ENCODE data around the gene HTRA3.
"Not testable (repeated sequence)": the region's sequence is repeated elsewhere in the genome, so short reads cannot be mapped to it uniquely, and the experiment has no call there.

The HTRA3 gene

DNA sequence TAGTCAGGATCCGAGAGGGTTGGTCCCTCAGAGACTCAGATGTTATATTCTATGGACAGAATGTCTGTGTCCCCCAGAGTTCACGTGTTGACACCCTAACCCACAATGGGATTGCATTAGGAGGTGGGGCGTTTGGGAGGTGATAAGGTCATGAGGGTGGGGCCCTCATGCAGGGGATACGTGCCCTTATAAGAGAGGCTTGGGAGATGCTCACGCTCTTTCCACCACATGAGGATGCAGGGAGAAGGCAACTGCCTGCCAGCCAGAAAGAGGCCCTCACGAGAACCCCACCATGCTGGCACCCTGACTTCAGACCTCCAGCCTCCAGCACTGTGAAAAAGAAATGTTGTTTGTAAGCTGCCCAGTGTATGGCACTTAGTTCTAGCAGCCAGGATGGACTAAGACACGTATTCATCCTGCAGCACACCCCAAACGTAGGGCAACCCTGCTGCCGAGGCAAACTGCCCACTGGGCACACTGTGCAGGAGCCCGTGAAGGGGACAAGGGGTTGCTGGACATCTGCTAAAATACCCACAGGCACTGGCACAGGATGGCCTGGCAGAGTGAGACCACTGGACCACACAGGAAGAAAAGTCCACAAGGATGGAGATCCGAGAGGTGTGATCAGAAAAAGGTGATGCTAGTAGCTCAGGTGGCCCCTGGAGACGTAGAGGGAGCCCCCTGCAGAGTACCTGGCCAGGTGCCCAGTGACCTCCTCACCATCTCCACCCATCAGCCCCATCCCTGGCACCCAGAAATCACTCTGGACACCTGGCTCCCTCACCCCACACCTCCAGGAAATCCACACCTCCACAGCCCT is 62.7 kb downstream of the HTRA3 start:
- no peak for DNase-seq

DNA sequence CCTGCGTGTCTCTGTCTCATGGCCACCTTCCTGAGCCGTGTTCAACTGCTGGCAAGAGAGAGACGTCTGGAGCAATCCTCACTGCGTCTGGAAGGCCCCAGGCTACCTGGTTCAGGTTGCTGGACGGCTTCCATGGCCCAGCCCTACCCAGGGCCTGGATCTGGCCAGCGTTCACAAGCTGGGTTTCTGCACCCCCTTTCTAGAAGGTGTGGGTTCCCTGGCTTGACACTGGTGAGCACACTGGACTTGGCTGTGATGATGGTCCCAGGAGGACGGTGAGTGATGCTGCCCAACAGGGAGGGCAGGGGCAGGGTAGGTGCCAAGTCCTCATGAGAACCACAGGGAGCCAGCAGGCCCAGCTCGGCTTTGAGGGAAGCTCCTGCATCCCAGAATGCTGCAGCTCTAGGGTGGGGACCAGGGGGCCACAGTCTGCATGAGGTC is 63.4 kb downstream of the HTRA3 start:
- no peak for DNase-seq

DNA sequence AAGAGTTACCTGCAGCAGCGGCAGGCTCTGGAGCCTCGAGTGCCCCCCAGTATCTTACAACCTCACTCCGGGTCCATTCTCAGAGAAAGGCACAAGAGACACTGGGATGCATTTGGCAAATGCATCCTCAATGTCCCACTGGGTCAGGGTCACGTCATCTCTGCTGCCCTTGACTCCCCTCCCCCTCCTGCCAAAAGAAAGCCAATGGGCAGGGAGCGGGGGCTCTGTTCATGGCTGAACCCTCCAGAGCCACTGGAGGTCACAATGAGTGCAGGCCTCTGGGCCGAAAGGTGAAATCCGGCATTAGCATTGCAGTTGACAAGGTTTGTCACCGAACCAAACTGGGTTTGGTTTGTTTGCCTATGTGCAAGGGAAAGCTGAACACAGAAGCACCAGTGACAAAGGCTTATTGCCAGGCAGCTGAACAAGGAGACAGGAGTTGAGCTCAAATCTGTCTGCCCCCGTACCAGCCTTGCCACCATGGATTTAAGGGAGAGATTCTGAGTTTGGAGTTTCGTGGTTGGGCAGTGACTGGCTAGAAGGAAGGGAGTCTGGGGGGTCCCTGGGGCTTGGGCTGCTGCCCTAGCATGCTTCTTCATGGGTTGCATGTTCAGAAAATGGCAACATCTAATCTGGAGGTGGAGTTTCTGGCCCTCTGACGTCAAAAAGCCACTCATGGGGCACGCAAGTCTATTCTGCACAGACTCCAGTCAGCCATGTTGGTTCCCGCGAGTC is 64.3 kb downstream of the HTRA3 start:
- DNase-seq = no peak

DNA sequence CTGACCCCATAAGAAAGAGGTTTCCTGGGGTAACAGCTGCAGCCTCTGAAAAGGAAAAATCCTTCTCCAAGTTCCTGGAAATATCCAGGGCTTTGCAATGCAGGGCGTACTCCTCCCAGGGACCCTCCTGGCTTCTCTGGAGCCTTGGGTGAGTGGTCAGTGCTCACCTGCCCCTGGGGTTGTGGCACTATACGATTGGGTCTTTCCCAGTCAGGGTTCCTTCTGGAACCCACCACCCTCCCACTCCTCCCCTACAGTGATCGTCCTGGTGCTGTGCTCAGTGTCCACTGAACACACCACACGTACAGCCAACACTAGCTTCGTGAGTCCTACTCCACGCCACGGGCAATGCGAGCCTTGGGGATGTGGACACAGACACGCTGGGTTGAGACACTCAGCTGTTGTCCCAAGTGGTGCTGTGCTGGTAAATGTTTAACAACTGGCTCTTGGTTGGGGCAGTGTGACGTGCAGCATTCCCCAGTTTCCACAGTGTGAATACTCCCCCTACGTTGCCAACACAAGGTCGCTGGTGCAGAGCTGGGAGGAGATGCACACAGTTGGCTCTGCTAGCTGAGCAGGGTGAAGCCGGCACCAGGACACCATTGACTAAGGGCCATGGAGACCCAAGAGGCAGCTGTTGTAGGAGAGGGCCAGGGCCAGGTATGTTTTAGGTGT is 65.4 kb downstream of the HTRA3 start:
- DNase-seq = no peak

DNA sequence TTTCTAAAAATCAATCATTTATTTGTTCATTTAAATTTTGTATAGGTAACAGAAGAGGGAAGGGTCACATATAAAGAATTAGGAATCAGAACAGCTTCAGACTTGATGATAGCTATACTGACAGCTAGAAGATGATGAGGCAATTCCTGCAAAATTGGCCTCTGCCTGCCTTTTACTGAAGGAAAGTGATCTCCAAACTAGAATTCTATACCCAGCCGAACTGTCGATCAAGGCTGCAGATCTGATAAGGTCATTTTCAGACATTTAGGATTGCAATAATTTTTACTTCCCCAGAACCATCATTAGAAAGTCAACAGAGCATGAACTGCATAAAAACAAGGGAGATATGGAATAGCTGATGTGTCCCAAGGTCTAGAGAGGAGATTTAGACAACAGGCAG is 66.3 kb downstream of the HTRA3 start:
- no peak for DNase-seq

DNA sequence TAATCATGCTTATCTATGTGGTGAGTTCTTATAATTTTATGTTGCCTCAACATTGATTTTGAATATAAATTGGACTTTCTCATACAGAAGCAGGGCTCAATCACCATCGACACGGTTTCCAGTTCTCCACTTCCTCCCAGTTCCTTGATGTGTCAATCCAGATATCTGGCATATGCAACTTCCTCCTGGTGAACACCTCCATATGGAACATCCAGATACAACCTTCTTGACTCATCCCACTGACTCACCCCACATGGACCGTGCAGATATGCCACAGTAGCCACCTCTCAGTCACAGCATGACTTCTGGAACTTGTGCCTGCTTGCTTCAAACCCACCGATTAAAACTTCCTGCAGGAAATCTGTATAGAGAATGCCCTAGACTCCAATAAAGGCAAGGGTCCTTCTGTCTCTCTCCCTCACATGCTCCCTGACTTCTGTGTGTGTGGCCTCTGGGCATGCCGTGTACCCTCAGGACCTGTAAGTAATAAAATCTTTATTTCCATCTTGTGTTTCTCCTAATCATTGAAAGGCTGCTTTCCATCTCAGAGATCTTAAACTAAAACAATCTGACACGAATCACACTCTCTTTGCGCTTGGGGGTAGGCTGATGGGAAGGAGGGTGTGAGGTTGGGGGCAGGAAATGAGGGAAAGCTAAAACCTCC is 67.0 kb downstream of the HTRA3 start:
- DNase-seq = no peak

DNA sequence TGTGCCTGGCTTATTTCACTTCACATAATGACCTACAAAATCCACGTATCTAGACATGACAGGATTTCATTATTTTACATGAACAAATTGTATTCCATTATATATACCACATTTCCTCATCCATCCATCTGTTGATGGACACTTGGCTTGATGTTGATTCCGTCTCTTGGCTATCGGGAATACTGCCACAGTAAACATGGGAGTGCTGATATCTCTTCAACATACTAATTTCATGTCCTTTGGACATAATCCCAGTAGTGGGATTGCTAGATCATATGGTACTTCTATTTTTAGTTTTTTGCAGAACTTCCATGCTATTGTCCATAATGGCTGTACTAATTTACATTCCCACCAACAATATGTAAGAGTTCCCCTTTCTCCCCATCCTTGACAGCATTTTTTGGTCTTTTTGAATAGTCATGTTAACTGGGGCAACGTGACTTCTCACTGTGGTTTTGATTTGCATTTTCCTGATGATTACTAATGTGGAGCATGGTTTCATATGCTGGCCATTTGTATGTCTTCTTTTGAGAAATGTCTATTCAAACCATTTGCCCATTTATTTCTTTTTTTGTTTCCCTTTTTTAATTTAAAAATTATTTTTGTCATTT is 68.9 kb downstream of the HTRA3 start:
- DNase-seq = no peak

DNA sequence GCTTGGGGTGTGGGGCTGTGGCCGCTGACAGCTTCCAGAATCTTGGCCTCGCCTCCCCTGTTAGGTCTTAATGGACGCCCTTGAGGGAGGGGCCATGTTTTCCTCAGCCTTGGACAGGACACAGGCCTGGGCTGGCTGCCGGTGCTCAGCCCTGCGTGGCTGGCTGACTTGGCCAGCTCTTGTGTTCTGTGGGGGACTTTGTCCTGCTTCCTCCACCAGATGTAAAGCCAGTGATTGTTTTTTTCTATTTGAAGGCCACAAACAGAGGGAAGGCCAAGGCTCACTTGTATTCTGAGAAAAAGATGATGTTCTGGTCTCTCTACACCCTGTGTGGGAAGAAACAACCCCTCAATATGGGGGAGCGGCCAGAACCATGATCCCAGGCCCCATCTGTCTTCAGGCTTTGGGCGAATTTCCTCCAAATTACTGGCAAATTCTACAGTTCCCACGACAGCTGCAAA is 71.3 kb downstream of the HTRA3 start:
- DNase-seq = no peak

DNA sequence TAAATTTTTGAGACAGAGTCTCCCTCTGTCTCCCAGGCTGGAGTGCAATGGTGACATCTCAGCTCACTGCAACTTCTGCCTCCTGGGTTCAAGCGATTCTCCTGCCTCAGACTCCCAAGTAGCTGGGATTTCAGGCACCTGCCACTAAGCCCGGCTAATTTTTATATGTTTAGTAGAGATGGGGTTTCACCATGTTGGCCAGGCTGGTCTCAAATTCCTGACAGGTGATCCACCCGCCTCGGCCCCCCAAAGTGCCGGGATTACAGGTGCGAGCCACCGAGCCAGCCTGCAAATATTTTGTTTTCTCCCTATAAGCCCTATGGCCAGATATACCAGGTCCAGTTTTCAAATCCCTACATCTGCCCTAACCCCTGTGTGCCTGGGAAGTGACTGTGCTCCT is 71.7 kb downstream of the HTRA3 start:
- DNase-seq = not testable (repeated sequence)

DNA sequence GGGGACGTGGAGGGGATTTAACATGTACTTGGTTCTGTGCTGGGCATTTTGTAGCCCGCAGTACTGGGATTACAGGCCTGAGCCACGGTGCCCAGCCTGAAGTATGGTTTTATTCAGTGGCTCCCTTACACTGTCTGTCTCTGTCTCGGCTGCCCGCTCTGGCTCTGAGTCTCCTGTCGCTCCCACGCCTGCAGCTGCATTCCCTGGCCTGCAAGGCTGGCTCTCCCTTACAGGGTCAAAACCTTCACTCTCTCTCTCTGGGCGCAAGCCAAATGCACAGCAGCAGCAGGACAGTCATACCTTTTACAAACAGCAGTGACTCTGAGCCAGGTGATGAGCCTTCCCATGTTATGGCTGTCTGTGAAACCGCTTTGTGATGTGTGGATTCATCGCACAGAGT is 72.1 kb downstream of the HTRA3 start:
- DNase-seq = no peak

DNA sequence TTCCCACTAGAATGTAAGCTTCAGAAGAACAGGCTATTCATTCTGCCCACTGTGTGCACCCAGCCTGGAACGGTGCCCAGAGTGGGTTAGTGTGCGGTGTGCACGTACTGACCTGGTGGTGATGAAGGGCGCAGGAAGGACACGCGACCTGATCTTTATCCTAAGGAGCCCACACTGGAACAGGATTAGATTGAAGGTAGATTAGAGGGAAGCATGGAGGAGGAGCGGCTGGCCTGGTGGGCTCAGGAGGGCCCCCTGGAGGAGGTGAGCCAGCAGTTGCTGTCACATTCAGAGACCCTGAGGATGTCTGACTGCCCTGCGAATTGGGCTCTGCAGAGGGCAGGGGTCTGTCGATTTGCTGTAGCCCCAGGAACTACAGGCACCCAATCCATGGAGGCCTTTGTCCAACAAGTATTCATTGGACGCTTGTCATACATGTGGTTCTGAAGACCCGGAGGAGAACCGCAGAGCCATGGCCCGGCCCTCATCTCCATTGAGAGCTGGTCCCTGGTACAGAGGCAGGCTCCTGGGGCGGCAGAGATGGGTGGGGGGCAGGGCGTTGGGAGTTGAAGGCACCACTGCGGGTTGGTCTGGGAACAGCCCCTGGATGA is 73.2 kb downstream of the HTRA3 start:
- DNase-seq = no peak

DNA sequence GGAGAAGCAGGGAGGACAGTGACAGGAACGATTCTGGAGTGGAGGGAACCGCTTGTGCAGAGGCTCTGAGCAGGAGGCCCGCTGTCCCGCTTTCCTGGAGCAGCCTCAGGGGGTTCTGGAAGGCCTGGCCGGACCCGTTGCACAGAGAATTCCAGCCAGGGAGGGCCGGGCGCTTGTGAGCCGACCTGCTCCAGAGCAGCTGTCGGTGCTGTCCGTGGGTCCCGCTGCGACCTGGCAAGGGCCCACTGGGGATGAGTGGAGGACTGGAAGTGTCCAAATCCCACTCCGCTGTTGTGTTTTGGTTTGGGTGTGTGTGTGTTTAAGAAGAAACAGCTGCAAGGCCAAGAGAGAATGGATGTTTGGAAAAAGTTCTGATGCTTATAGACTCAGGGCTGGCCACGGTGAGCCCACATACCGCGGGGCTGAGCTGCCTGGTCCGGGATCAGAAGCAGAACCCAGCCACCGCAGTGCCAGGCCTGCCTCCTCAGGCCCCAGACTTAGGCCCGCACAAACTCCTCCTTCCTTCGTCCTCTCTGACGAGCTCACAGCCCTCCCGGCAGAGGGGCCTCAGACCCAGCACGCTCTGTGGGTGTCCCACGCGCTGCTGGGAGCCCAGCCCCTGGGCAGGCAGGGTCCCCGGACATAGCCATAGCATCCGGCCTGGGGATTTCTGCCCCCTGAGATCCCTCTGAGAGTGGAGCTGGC is 73.9 kb downstream of the HTRA3 start:
- DNase-seq = no peak

DNA sequence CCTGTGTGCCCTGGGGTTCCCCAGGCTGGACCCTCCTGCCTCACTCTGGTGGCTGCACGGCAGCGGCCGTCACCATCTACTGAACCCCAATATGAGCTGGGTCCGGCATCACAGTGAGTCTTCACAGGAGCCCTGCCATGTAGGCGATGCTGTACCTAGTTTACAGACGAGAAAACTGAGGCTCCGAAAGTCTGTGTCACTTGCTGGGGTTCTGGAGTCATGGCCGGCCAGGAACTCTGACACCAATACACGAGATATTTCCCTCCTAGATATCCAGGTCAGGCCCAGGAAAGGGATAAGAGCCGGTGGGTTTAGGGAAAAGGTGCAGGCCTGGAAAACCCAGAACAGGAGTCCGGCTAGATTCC is 74.4 kb downstream of the HTRA3 start:
- DNase-seq = no peak

DNA sequence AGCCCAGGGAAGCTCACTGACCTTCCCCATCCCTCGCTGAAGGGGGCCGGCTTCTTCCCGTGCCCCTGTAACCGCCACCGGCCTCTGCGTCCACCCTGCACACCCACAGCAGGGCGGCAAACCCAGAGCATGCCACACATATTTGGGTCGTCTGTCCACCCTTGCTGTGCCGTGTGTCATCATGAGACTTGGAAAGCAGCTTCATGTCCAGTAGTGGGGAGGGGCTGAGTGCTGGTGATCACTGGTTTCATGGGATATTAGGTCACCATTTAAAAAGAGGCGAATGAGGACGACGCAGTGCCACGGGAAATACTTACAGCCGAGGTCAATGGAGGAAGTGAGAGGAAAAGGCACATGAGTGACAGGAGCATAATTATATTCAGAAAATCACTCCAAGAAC is 74.8 kb downstream of the HTRA3 start:
- DNase-seq = no peak

DNA sequence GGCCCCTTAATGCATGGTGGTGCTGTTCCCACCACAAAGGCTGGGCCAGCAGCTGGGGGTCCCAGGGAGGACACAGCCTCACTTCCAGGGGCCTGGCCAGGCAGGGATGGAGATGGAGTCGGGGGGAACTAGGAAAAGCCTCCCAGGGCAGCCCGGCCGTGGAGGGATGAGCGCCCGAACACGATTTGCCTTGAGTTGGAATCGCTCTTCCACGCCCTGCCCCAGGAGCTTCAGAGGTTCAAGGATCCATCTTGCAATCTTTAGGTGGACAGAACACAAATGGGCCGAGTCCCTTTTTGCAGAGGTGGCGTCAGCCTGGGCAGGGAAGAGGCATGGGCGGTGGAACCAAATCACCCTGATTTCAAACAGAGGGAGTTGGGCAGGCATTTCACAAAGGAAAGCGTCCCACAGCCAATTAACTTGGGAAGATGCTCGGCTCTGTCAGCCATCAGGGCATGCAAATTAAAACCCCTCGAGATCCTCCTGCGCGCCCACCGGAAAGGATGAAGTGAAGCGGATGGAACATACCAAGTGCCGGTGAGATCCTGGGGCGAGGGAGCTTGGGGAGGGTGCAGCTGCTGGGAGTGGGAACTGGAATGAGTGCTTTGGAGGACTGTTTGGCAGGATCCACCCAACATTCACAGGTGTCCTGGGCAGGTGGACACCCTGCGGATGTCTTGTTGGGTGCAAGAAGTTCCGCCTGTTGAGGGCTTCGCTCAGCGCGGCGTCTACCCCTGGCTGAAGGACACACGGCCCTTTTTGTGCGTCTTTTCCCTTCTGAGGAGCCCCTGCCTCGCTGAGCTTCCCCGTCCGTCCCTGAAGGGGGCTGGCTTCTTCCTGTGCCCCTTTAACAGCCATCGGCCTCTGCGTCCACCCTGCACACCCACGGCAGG is 75.7 kb downstream of the HTRA3 start:
- no peak for DNase-seq

DNA sequence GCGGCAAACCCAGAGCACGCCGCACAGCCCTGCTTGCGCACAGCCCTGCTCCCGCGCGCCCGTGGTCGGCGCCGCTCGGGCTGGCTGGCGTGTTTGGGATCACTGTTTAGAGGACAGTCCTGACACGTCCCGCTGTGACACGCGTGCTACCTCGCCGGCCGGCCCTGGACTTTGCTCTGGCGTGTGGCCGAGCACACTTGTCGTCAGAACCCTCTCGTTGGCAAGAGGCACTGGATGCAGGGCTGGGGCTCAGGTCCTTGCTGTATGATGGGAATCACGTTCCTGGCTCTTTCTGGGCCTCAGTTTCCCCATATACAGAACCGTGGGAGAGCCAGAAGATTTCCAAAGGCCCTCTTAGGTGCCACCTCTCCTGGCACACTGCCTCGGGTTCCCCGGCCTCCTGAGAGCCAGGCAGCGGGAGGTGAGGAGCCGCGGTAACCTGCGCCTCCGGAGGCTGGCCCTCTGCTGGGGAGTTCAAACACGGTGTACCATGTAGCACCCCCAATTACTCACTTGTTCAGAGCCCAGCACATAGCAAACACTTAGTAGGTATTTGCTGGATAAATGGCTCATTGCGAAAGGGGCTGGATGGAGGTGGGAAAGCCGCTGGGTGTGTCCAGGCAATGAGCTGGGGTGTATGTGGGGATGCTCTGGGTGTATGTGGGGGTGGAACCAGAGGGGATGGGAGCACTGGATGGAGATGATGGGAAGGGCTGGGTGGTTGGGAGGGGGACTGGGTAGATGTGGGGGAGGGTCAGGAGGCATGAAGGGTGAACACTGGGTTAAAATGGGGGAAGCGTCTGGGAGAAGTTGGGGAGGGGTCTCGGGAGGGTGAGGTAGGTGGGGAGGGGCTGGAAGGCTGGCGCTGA is 76.6 kb downstream of the HTRA3 start:
- no peak for DNase-seq

DNA sequence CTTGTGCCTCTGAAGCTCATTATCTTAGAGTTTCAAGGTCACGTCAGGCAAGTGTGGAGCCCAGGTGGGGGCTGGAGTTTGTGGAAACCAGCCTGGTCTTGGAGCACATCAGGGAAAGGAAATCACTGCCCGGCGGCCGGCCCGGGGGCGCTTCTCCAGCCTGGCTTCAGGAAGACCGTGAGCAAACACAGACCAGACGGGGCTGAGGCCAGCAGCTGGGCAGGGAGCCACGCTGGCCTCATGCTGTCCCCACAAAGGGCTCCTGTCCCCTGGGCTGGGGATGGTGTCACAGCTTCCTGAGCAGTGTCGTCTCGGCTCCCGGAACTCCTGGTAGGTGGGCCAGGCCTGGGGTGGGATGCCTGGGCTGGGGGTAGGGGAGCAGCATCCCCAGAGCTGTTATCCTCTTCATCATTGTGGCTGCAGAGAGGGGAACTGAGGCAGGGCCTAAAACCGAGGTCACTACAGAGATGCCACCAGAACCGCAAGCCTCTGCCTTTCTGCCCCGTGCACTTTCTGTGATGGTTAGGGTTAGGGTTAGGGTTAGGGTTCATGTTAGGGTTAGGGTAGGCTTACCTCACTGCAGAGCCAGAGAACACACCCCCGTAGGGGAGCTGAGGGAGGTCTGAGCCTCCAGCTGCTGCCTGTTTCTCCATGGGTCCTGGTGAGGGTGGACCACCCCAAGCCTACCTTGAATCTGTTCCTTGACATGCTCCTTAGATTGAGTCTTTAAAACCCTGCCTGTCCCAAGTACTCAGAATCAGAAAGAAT is 77.5 kb downstream of the HTRA3 start:
- DNase-seq = no peak

DNA sequence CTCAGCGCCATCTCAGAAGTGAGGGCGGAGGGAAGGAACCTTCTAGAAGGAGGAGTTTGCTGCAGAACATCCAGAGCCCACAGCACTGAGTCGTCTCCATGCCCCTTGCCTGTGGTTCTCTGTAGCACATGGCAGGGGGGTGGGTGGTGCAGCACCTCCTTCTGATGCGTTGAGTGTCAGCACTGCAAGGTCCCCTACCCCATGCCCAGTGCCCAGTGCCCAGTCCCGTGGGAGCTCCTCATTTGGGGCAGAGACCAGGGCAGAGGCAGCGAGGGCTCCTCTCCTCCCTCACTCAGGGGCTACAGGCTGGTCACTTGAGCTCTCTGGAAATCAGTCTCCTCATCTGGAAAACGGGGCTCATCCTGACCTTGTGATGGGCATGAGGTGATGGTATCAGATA is 78.1 kb downstream of the HTRA3 start:
- no peak for DNase-seq

DNA sequence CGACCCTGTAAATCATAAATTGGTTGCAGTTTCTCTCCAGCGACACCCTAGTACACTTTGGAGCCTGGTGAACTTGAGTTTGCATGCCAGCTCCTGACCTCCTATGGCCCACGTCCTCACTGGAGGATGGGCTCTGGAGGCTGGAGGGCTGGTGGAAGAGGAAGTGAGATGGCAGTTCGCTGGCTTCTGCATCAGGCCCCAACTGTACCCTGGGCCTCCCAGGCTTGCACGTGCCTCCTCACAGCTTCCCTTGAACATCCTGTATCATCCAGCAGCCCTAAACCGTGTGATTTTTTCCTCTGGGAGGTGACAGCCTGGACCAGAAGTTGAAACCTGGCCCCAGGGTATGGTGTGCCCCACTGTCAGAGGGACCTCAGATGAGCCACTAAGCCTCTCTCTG is 78.5 kb downstream of the HTRA3 start:
- DNase-seq = no peak

Measured in activated CD4-positive, alpha-beta T cell treated with anti-CD3 and anti-CD28 coated beads, Interleukin-2, amount 50 U/mL, for 1 hour (primary cell).